ENCODE measurements around the gene PTPRA. TPM values are rescaled to one million over a fixed set of nuclear protein-coding genes. Genes with fewer than 3 reads are reported as not detected.

The PTPRA gene
- polyA plus RNA-seq, 1 experiment: 46.2 TPM

- TF ChIP-seq CTCF (IDR thresholded peaks at IDR 0.05; ENCODE audit: insufficient read depth, low read depth, low read length): no peak
- Histone ChIP-seq H3K27me3 (ENCODE audit: control insufficient read depth, insufficient read depth, low read length) (no peaks in the 10 kb centered on the region), H3K4me3 (ENCODE audit: low read depth, low read length) (no peak overlapping the region), H3K36me3 (ENCODE audit: control insufficient read depth, insufficient read depth, low read length) (no peaks in the 10 kb centered on the region; the same call in 1 of the 2 replicates)
- ChIA-PET CTCF (no interaction called here), POLR2A (no interaction called here)
- DNase-seq (ENCODE audit: low read depth): no peak
These were observed 108.4 kb downstream of the PTPRA start for GRCh38 chr20:2981646-2982045.

- Histone ChIP-seq H3K36me3 (ENCODE audit: control insufficient read depth, insufficient read depth, low read length) (0 out of 2 replicates have a peak, but pooled peaks cover 2% of the 10 kb centered on the region), H3K4me3 (ENCODE audit: low read depth, low read length) (no peak overlapping the region), H3K27me3 (ENCODE audit: control insufficient read depth, insufficient read depth, low read length) (no peaks in the 10 kb centered on the region)
- ChIA-PET POLR2A (no interaction called here), CTCF (no interaction called here)
- no peak for DNase-seq (ENCODE audit: low read depth)
- no peak for TF ChIP-seq CTCF (IDR thresholded peaks at IDR 0.05; ENCODE audit: insufficient read depth, low read depth, low read length)
These were observed 110.2 kb downstream of the PTPRA start for GRCh38 chr20:2983508-2983907.

- no peak for TF ChIP-seq CTCF (IDR thresholded peaks at IDR 0.05; ENCODE audit: insufficient read depth, low read depth, low read length)
- DNase-seq (ENCODE audit: low read depth): no peak
- Histone ChIP-seq H3K4me3 (ENCODE audit: low read depth, low read length) (no peak overlapping the region), H3K27me3 (ENCODE audit: control insufficient read depth, insufficient read depth, low read length) (no peaks in the 10 kb centered on the region), H3K36me3 (ENCODE audit: control insufficient read depth, insufficient read depth, low read length) (0 out of 2 replicates have a peak, but pooled peaks cover 2% of the 10 kb centered on the region)
- CTCF ChIA-PET: interaction anchor here (0.8 kb wide), 1 partner anchor 125 kb away, joined by 4 read pairs; no protein-coding TSS in a partner anchor
- POLR2A ChIA-PET: no interaction called here
These were observed 110.8 kb downstream of the PTPRA start for GRCh38 chr20:2984028-2984501.

GRCh38 chr20:2984956-2985661 lies 111.8 kb downstream of the PTPRA start:
- no peak for DNase-seq (ENCODE audit: low read depth)
- Histone ChIP-seq H3K4me3 (ENCODE audit: low read depth, low read length) (no peak overlapping the region), H3K36me3 (ENCODE audit: control insufficient read depth, insufficient read depth, low read length) (peaks cover 4% of the 10 kb centered on the region), H3K27me3 (ENCODE audit: control insufficient read depth, insufficient read depth, low read length) (no peaks in the 10 kb centered on the region)
- TF ChIP-seq CTCF (IDR thresholded peaks at IDR 0.05; ENCODE audit: insufficient read depth, low read depth, low read length): no peak
- CTCF ChIA-PET: interaction anchor here (1.1 to 1.6 kb wide), 3 partner anchors 11 to 60 kb away, joined by 3 to 7 read pairs (median 3); no protein-coding TSS in a partner anchor
- POLR2A ChIA-PET: interaction anchor here (0.7 kb wide), 1 partner anchor 112 kb away, joined by 3 read pairs; no protein-coding TSS in a partner anchor

- POLR2A ChIA-PET: interaction anchor here (0.6 kb wide), 1 partner anchor 33 kb away, joined by 4 read pairs; no protein-coding TSS in a partner anchor
These were observed 113.2 kb downstream of the PTPRA start for GRCh38 chr20:2986466-2986865.

More at GRCh38 chr20:2986466-2986865, 113.2 kb downstream of the PTPRA start:
- no peaks in the 10 kb centered on the region for H3K27me3 ChIP-seq (ENCODE audit: control insufficient read depth, insufficient read depth, low read length)
- CTCF ChIA-PET: interaction anchor here (1.1 to 1.6 kb wide), 2 partner anchors 10 to 14 kb away, joined by 3 to 7 read pairs; no protein-coding TSS in a partner anchor
- H3K4me3 ChIP-seq (ENCODE audit: low read depth, low read length): no peak overlapping the region
- TF ChIP-seq CTCF (IDR thresholded peaks at IDR 0.05; ENCODE audit: insufficient read depth, low read depth, low read length): no peak
- no peak for DNase-seq (ENCODE audit: low read depth)
- peaks cover 5% of the 10 kb centered on the region for H3K36me3 ChIP-seq (ENCODE audit: control insufficient read depth, insufficient read depth, low read length)
